Esophagus squamous epithelium (tissue), 5 donors: ENCODE measurements around the gene MFAP3. TPM values are rescaled to one million over a fixed set of nuclear protein-coding genes. Genes with fewer than 3 reads are reported as not detected.

Experiments used
- DNase-seq: peaks from one replicate; lab custom pipeline; 2025; lab: John Stamatoyannopoulos, UW
- H3K27ac ChIP-seq, 4 donors: fragments of 200-600 bp; sonication (generic); one replicate each; pipeline ENCODE4 v1.5.1; 2016 to 2019; ENCODE audit warnings: mild to moderate bottlenecking in 1 of 4
- H3K27me3 ChIP-seq, 4 donors: fragments of 200-600 bp; sonication (generic); 1 replicate in 3 of 4; 2 replicates in 1 of 4; pipeline versions ENCODE4 v1.5.1 to v1.6.0; 2017 to 2021; ENCODE audit warnings: antibody characterized with exemption in 1 of 4
- H3K36me3 ChIP-seq, 3 donors: fragments of 200-600 bp; sonication (generic); one replicate each; pipeline ENCODE4 v1.5.1; 2016 to 2019
- H3K4me1 ChIP-seq, 3 donors: fragments of 200-600 bp; sonication (generic); one replicate each; pipeline ENCODE4 v1.5.1; 2017 to 2019
- H3K4me3 ChIP-seq, 4 donors: fragments of 200-600 bp; sonication (generic); 1 replicate in 3 of 4; 2 replicates in 1 of 4; pipeline ENCODE4 v1.5.1; 2016 to 2019; ENCODE audit warnings: mild to moderate bottlenecking in 2 of 4, moderate library complexity in 1 of 4
- H3K9me3 ChIP-seq, 3 donors: fragments of 200-600 bp; sonication (generic); one replicate each; pipeline ENCODE4 v1.5.1; 2016 to 2019
- CTCF ChIP-seq, 6 experiments: fragments of 450-650 bp in 4 of 6; fragments of 200-600 bp in 2 of 6; sonication (generic) in 2 of 6; IDR thresholded peaks; one replicate each; pipeline ENCODE4 v1.5.1; 2016 to 2019; ENCODE audit warnings: antibody characterized with exemption in 6 of 6, mild to moderate bottlenecking in 4 of 6, moderate library complexity in 4 of 6
- POLR2A ChIP-seq, 4 donors: fragments of 450-650 bp; IDR thresholded peaks; one replicate each; pipeline ENCODE4 v1.6.1; 2017; ENCODE audit warnings: antibody characterized with exemption in 4 of 4, mild to moderate bottlenecking in 4 of 4, moderate library complexity in 3 of 4
- WGBS, 2 donors: methylation state at CpG; one replicate each; pipeline ENCODE4 v1.1.5; 2018; 5-methylcytosine and 5-hydroxymethylcytosine counted together
- intact Hi-C: fragments of 100-400 bp; cut with DNase I; formaldehyde crosslinking; loops from one replicate; pipeline ENCODE4 v1.15.0; 2022
- total RNA-seq, 4 donors: library from RNA; depleted of rRNA; stranded (reverse); fragments of >200 nt; gene quantifications; one replicate each; pipeline ENCODE4 v1.1.0, GENCODE V29; 2016
- donor health status: DM: yes; HTN: yes; CAD: no.

The MFAP3 gene
- total RNA-seq, 4 donors from 2014 or later: 29.0 to 58.1 (median 45.5) TPM

GRCh38 chr5:154046486-154046885, 7.7 kb downstream of the MFAP3 start:
- WGBS, 2 donors: 86 to 89% methylated on average over 7 of the region's 7 CpGs
- H3K27me3 ChIP-seq: no peaks in the 10 kb centered on the region
- TF ChIP-seq POLR2A (IDR thresholded peaks at IDR 0.05) (no peak), CTCF (IDR thresholded peaks at IDR 0.05) (no peak)
- H3K36me3 ChIP-seq: peaks cover 0 to 18% (median 0%) of the 10 kb centered on the region in 3 donors
- intact Hi-C loops: no loop called here
- H3K4me3 ChIP-seq: no peak overlapping the region
- H3K9me3 ChIP-seq: no peaks in the 10 kb centered on the region
- peaks cover 0 to 42% (median 0%) of the 10 kb centered on the region in 3 donors for H3K4me1 ChIP-seq
- H3K27ac ChIP-seq: no peak overlapping the region
- DNase-seq: no peak

- Histone ChIP-seq H3K4me1 (peaks cover 0 to 34% (median 0%) of the 10 kb centered on the region in 3 donors), H3K4me3 (no peak overlapping the region), H3K36me3 (peaks cover 0 to 26% (median 0%) of the 10 kb centered on the region in 3 donors), H3K27ac (no peak overlapping the region), H3K27me3 (no peaks in the 10 kb centered on the region), H3K9me3 (no peaks in the 10 kb centered on the region)
- intact Hi-C loops: no loop called here
- WGBS, 2 donors: 79 to 82% methylated on average over 3 of the region's 3 CpGs
- TF ChIP-seq POLR2A (IDR thresholded peaks at IDR 0.05): no peak
- no peak for TF ChIP-seq CTCF (IDR thresholded peaks at IDR 0.05)
- DNase-seq: no peak
Measured at GRCh38 chr5:154047324-154047723, 8.6 kb downstream of the MFAP3 start.

DNA sequence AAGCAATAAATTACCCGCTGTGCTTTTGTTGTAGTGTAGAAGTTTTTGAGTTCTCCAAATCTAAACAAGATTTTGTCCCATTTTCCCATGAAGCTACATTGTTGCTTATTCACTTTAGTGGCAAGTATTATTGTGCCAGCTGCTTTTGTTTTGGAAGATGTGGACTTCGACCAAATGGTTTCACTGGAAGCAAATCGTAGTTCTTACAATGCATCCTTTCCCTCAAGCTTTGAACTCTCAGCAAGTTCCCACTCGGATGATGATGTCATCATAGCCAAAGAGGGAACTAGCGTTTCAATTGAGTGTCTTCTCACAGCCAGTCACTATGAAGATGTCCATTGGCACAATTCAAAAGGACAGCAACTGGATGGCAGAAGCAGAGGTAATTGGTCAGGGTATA, 10.9 kb downstream of the MFAP3 start:
- Histone ChIP-seq H3K27me3 (no peaks in the 10 kb centered on the region), H3K27ac (no peak overlapping the region), H3K4me3 (no peak overlapping the region), H3K4me1 (peaks cover 0 to 13% (median 0%) of the 10 kb centered on the region in 3 donors), H3K9me3 (no peaks in the 10 kb centered on the region), H3K36me3 (peaks cover 0 to 49% (median 0%) of the 10 kb centered on the region in 3 donors)
- TF ChIP-seq CTCF (IDR thresholded peaks at IDR 0.05): no peak
- TF ChIP-seq POLR2A (IDR thresholded peaks at IDR 0.05): no peak
- DNase-seq: no peak
- intact Hi-C loops: no loop called here
- 90 to 91% methylated on average over 5 of the region's 5 CpGs for WGBS, 2 donors

GRCh38 chr5:154053468-154053867, 14.7 kb downstream of the MFAP3 start:
- no peak overlapping the region for H3K4me3 ChIP-seq
- peaks cover 0 to 53% (median 0%) of the 10 kb centered on the region in 3 donors for H3K36me3 ChIP-seq
- H3K4me1 ChIP-seq: no peaks in the 10 kb centered on the region
- intact Hi-C loops: no loop called here
- H3K27ac ChIP-seq: no peak overlapping the region
- DNase-seq: no peak
- H3K27me3 ChIP-seq: no peaks in the 10 kb centered on the region
- TF ChIP-seq CTCF (IDR thresholded peaks at IDR 0.05) (no peak), POLR2A (IDR thresholded peaks at IDR 0.05) (no peak)
- 77 to 91% methylated on average over 4 of the region's 4 CpGs for WGBS, 2 donors
- no peaks in the 10 kb centered on the region for H3K9me3 ChIP-seq

GRCh38 chr5:154055201-154055600, 16.4 kb downstream of the MFAP3 start:
- no peak for DNase-seq

More at GRCh38 chr5:154055201-154055600, 16.4 kb downstream of the MFAP3 start:
- H3K4me1 ChIP-seq: no peaks in the 10 kb centered on the region
- no peak overlapping the region for H3K4me3 ChIP-seq
- TF ChIP-seq POLR2A (IDR thresholded peaks at IDR 0.05) (no peak), CTCF (IDR thresholded peaks at IDR 0.05) (no peak)
- H3K27me3 ChIP-seq: no peaks in the 10 kb centered on the region
- H3K36me3 ChIP-seq: peaks cover 0 to 53% (median 0%) of the 10 kb centered on the region in 3 donors
- intact Hi-C loops: no loop called here
- 85 to 86% methylated on average over 2 of the region's 2 CpGs for WGBS, 2 donors
- no peaks in the 10 kb centered on the region for H3K9me3 ChIP-seq
- no peak overlapping the region for H3K27ac ChIP-seq
